ENCODE measurements around the gene SIDT1.

Gene SIDT1

DNA sequence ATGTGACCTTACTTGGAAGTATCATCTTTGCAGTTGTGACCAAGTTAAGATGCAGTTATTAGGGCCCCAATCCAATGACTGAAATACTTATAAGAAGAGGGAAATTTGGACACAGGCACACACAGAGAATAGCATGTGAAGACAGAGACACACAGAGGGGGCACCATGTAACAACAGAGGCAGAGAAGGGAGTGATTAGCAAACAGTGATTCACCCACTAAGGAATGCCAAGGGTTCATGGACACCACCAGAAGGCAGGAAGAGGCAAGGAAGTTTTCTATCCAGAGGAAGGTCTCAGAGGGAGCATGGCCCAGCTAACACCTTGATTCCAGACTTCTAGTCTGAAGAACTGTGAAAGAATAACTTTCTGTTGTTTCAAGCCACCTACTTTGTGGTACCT is 25.0 kb downstream of the SIDT1 start:
- DNase-seq (ENCODE audit: low read depth, low spot score): no peak
- CTCF ChIA-PET: interaction anchor here (0.9 kb wide), 1 partner anchor 21 kb away, joined by 3 read pairs; no protein-coding TSS in a partner anchor

DNA sequence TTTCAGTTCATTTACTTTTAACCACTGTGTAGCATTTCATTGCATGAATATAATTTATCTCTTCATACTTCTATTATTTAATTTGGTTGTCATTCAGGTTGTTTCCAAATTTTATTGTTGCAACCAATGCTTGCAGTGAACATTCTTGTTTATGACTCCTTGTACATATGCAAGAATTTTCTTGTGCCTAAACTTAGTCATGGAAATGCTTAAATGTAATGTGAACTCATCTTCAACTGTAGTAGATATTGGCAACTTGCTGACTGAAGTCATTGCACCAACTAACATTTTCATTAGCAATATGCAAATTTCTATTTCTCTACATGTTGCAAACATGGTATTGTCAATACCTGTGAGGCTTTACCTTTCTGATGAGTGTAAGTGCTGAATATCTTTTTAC is 26.7 kb downstream of the SIDT1 start:
- CTCF ChIA-PET: no interaction called here
- TF ChIP-seq, protein P1, sequence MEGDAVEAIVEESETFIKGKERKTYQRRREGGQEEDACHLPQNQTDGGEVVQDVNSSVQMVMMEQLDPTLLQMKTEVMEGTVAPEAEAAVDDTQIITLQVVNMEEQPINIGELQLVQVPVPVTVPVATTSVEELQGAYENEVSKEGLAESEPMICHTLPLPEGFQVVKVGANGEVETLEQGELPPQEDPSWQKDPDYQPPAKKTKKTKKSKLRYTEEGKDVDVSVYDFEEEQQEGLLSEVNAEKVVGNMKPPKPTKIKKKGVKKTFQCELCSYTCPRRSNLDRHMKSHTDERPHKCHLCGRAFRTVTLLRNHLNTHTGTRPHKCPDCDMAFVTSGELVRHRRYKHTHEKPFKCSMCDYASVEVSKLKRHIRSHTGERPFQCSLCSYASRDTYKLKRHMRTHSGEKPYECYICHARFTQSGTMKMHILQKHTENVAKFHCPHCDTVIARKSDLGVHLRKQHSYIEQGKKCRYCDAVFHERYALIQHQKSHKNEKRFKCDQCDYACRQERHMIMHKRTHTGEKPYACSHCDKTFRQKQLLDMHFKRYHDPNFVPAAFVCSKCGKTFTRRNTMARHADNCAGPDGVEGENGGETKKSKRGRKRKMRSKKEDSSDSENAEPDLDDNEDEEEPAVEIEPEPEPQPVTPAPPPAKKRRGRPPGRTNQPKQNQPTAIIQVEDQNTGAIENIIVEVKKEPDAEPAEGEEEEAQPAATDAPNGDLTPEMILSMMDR (IDR thresholded peaks at IDR 0.05; ENCODE audit: insufficient read depth, low read length, missing control alignments): no peak
- no peak for DNase-seq (ENCODE audit: low read depth, low spot score)
- POLR2A ChIA-PET: no interaction called here
- no peak overlapping the region for H3K4me3 ChIP-seq (ENCODE audit: low read depth, low read length)

More for the DNA sequence above, 25.0 kb downstream of the SIDT1 start:
- H3K4me3 ChIP-seq (ENCODE audit: low read depth, low read length): no peak overlapping the region
- TF ChIP-seq, protein P1 (IDR thresholded peaks at IDR 0.05; ENCODE audit: insufficient read depth, low read length, missing control alignments): no peak
- POLR2A ChIA-PET: no interaction called here

DNA sequence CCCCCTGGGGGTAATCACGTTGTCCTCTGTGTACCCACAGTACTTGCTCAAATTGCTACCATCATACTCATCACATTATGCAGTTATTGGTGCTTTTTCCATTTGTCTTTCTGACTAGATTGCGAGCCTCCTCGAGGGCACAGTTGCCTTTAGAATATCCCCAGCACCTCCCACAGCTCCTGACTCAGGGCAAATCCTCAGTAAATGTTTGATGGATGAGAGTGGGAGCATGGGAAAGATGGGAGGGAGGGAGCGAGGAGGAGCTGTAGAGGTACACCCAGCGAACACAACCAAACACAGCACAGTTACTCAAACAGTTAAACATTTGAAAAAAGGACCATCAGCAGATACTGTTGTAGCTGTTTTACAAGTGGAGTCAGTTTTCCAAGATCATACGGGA is 27.9 kb downstream of the SIDT1 start:
- DNase-seq (ENCODE audit: low read depth, low spot score): no peak
- POLR2A ChIA-PET: no interaction called here
- TF ChIP-seq, protein P1 (IDR thresholded peaks at IDR 0.05; ENCODE audit: insufficient read depth, low read length, missing control alignments): no peak
- H3K4me3 ChIP-seq (ENCODE audit: low read depth, low read length): no peak overlapping the region
- CTCF ChIA-PET: interaction anchor here (2.5 kb wide), 1 partner anchor 17 kb away, joined by 12 read pairs; no protein-coding TSS in a partner anchor

DNA sequence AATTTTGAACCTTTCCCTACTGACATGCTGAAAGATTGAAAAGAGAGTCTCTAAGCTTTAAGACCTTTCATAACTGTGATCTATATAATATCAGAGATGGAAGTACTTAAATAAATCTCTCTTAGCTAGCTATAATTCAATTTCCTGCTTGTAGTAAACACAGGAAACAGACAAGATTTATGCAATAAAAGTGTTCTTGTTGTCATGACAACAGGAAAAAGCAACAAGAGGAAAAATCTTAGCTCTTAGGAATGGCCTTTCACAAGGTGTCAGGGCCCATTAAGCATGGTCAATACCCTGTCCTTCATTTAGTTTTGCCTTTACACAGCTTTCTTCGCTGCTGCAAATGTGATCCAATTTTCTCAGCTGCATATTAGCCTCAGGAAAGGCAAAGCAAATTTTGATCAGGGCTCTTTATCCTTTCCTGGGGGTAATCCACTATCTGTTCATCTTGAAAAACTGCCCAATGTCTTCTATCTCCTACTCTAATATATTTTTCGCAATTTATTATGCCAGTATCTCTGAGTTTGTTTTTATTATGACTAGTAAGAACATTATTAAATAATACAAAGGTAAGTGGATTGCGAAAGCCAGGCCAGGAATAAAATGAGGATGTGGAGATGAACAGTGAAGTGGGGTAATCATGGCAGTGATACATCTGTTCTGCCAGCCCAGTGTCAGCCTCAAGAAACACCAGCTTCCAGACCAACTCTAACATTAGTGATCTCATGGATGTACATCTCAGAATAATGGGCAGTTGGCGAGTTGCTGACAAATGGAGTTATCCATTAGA is 28.7 kb downstream of the SIDT1 start:
- ChIA-PET CTCF (interaction anchor here (2.5 kb wide), 1 partner anchor 17 kb away, joined by 12 read pairs; no protein-coding TSS in a partner anchor), POLR2A (no interaction called here)
- TF ChIP-seq, protein P1 (IDR thresholded peaks at IDR 0.05; ENCODE audit: insufficient read depth, low read length, missing control alignments): no peak
- no peak for DNase-seq (ENCODE audit: low read depth, low spot score)
- no peak overlapping the region for H3K4me3 ChIP-seq (ENCODE audit: low read depth, low read length)

GRCh38 chr3:113565555-113565954 is 33.2 kb downstream of the SIDT1 start:
- DNase-seq (ENCODE audit: low read depth, low spot score): no peak
- ChIA-PET CTCF (no interaction called here), POLR2A (no interaction called here)
- H3K4me3 ChIP-seq (ENCODE audit: low read depth, low read length): no peak overlapping the region
- TF ChIP-seq, protein P1 (IDR thresholded peaks at IDR 0.05; ENCODE audit: insufficient read depth, low read length, missing control alignments): no peak

GRCh38 chr3:113570158-113570557 is 37.8 kb downstream of the SIDT1 start:
- no peak for DNase-seq (ENCODE audit: low read depth, low spot score)
- TF ChIP-seq, protein P1 (IDR thresholded peaks at IDR 0.05; ENCODE audit: insufficient read depth, low read length, missing control alignments): no peak
- H3K4me3 ChIP-seq (ENCODE audit: low read depth, low read length): no peak overlapping the region
- ChIA-PET CTCF (no interaction called here), POLR2A (no interaction called here)
